ENCODE results near the gene EPHA8. TPM values are rescaled to one million over a fixed set of nuclear protein-coding genes. Genes with fewer than 3 reads are reported as not detected.

The EPHA8 gene
- polyA plus RNA-seq, 1 of the 3 experiments (the other 2 are of a cell fraction), result 0.02 TPM

DNA sequence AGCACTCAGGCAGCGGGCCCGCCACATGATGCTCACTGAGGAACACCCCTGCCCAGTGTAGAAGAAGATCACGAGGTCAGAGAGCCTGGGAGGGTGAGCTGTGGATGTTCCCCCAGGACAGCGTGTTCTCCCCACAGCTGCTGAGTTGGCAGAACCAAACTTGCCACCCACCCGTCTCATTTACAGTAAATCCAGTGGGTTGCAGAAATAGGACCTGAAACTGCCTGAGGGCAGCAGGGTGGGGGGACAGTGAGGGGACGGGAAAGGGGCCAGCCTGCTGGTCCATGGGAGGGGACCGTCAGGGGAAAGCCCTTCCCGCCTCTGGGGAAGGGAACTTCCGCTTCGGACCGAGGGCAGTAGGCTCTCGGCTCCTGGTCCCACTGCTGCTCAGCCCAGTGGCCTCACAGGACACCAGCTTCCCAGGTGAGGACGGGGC is 89.6 kb downstream of the EPHA8 start, which contains the start of gene C1QB (continued):
- TF ChIP-seq, protein P1, sequence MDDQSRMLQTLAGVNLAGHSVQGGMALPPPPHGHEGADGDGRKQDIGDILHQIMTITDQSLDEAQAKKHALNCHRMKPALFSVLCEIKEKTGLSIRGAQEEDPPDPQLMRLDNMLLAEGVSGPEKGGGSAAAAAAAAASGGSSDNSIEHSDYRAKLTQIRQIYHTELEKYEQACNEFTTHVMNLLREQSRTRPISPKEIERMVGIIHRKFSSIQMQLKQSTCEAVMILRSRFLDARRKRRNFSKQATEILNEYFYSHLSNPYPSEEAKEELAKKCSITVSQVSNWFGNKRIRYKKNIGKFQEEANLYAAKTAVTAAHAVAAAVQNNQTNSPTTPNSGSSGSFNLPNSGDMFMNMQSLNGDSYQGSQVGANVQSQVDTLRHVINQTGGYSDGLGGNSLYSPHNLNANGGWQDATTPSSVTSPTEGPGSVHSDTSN (IDR thresholded peaks at IDR 0.05), result no peak

Small RNA genes lying within 50 kb of the gene (small RNA-seq; reads per million reads assigned to genes)
- 0 reads per million in 7 experiments for gene MIR6127

Other genes starting within 250 kb of the EPHA8 start
- 5.0 and 7.8 TPM in 2 replicates for gene ZBTB40, start 111.6 kb upstream of the EPHA8 start, polyA plus RNA-seq (2012; rRNA removed)
- gene C1QA, start 73.1 kb downstream of the EPHA8 start, polyA plus RNA-seq (2012; rRNA removed), result not detected in 2 replicates
- gene C1QC, start 80.1 kb downstream of the EPHA8 start, polyA plus RNA-seq (2012; rRNA removed), result not detected in 2 replicates
- gene C1QB, start 89.7 kb downstream of the EPHA8 start, polyA plus RNA-seq (2012; rRNA removed), result not detected in 2 replicates
- gene EPHB2, start 147.3 kb downstream of the EPHA8 start, polyA plus RNA-seq (2012; rRNA removed), result 18.6 and 25.2 TPM in 2 replicates

Measured in SK-N-SH (cell line).